NAMALWA (cell line): ENCODE data around the gene RANBP9.

Experiments used
- DNase-seq: peaks from one replicate; pipeline ENCODE4 v3.0.0-alpha.2; 2015; ENCODE audit warnings: low spot score

Gene RANBP9

DNA sequence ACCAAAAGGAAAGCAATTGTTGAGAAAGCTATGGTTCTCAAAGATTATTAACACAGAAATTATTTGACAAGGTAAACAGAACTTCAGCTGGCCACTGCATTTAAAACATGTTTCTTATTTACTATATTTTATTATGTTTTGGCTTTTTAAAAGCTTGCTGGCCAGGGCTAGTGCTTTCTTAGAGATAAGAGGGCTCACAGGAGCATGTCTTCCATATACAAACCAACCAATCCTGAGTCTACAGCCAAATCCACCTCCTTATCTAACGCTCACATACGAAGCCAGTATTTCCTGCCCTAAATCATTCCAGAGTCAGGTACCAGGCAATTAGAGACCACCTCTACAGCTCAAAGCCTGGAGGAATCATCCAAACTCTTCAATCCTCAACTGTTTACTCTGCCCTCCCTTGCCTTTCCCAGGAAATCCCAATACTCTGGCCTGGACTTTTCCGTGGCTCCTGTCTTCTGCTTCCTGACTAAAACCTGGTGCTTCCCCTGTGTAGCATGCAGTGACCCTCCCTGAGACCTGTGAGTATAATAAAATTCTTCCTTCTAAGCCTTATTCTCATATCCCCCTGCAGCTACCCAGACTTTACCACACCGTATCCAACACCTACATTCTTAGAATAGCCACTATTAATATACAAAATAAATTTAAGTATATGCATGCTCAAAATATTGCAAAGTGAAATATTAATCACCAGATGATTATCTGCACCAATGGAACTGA, 33.2 kb downstream of the RANBP9 start:
- no peak for DNase-seq

GRCh38 chr6:13677878-13678254, 33.8 kb downstream of the RANBP9 start:
- no peak for DNase-seq

GRCh38 chr6:13676551-13677156, 35.0 kb downstream of the RANBP9 start:
- no peak for DNase-seq

GRCh38 chr6:13674533-13675190, 37.0 kb downstream of the RANBP9 start:
- no peak for DNase-seq

GRCh38 chr6:13673825-13674444, 37.7 kb downstream of the RANBP9 start:
- DNase-seq: no peak

GRCh38 chr6:13673368-13673767, 38.3 kb downstream of the RANBP9 start:
- DNase-seq: no peak

DNA sequence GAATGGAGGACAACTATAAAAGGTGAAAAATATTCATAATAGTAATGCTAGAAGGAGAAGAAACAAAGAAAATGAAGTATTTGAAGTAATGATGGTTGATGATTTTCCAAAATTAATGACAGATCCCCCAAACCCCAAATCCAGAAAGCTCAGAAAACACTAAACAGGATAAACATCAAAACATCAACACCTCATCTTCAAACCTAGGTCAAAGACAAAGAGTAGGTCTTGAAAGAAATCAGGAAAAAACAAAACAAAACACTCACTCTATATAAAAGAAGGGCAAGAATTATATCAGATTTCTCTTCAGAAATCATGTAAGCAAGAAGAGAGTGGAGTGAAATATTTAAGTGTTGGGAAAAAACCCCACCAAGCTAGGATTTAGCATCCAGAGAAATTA, 38.7 kb downstream of the RANBP9 start:
- DNase-seq: no peak

DNA sequence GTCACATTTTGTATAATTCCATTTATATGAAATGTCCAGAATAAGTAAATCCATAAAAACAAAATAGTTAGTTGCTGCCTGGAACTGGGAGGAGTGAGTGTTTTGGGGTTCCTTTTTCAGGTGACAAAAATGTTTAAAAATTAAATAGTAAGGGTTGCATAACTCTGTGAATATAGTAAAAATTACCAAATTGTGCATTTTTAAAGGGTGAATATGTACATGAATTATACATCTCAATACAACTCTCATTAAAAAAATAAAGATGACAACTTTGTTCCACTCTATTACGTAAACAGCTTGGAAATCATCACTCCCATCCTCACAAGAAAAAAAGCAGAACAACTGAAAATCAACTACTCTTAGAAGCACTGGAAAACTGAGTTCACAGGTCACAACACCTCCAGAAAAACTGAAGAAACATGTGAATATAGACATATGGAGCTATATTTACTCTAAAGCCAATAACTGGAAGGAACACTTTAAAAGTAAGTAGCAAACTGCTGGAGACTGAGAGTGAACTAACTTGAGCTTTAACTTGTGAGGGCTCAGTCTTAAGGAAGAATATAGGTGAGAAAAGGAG, 40.0 kb downstream of the RANBP9 start:
- no peak for DNase-seq

- DNase-seq: no peak
These were observed 42.2 kb downstream of the RANBP9 start for GRCh38 chr6:13669476-13669875.

- no peak for DNase-seq
These were observed 43.2 kb downstream of the RANBP9 start for GRCh38 chr6:13668291-13668928.

DNA sequence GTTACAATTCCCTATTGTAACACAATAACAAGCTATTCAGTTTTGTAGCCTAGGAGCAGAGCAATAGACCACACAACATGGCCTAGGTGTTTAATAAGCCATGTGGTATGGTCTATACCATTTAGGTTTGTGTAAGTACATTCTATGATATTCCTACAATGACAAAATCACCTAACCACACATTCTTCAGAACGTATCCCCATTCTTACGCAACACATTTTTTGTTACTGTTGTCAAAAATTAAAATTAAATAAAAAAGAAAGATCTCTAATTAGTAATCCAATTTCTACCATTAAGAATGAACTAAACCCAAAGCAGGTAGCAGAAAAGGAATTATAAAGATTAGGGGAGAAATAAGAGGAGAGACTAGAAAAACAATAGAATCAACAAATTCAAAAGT, 44.0 kb downstream of the RANBP9 start:
- no peak for DNase-seq

GRCh38 chr6:13666194-13667105, 45.2 kb downstream of the RANBP9 start:
- DNase-seq: no peak

- DNase-seq: no peak
These were observed 46.8 kb downstream of the RANBP9 start for GRCh38 chr6:13664703-13665352.

DNA sequence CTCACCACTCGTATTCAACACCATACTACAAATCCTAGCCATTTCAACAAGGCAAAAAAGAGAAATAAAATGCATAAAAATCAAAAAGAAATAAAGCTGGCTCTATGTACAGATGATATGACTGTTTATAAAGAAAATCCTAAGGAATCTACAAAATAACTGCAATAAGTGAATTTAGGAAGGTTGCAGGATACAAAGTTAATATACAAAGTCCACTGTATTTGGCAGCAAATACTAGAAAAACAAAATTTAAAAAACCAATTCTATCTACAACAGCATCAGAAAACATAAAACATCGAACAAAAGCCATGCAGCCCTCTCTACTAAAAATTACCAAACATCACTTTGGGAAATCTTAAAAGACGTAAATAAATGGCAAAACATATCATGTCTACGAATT, 47.6 kb downstream of the RANBP9 start:
- DNase-seq: no peak

GRCh38 chr6:13662651-13663334, 48.8 kb downstream of the RANBP9 start:
- no peak for DNase-seq

DNA sequence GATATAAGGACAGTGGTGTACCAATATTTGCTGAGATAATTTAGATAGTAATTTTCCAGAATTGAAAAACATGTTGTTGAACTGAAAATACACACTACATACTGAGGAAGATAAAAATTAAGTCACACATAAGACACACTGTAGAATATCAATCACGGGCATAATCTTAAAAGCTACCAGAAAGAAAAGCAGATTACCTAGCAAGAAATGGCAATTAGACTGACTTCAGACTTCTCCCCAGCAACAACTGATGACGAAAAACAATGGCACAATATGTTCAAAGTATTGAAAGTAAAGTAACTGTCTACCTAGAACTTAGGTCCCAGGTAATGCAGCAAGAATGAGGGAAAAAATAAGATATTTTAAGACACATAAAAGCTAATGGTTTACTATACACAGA, 50.0 kb downstream of the RANBP9 start:
- no peak for DNase-seq

DNA sequence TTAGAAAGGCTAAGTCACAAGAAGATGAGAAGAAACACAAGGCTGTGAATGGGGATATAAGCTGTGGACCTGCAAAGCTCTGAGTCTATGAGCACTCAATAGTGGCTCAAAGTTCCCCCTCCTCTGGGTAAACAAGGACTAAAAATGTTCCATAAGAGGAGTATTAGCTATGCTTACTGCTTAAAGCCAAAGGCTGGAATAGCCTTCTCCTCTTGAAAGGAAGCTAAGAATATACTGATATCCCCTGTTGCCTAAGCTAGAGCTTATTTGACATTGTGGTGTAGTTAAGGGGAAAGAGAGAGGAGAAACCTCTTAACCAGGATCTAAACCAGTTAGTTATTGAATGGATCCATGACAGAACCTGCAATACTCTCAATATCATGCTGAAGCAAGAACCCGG, 50.7 kb downstream of the RANBP9 start:
- no peak for DNase-seq

GRCh38 chr6:13660273-13660672, 51.4 kb downstream of the RANBP9 start:
- DNase-seq: no peak

DNA sequence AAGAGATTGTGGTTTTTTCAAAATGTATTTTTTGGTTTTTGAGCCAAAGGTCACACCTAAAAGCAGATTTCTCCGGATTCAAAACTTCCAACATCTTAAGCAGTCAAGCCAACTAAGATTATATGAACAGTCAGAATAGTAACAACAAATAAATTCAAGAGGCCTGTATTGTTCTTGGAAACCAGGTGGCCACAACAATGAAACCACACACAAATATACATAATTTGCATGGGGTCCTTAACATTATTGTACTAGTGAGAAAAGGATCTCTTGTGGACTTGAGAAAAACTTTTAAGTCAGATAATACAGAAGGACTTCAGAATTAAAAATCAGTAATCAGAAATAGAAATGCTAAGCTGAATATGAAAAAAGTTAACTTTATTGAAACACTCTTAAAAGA, 55.9 kb downstream of the RANBP9 start:
- DNase-seq: no peak

DNA sequence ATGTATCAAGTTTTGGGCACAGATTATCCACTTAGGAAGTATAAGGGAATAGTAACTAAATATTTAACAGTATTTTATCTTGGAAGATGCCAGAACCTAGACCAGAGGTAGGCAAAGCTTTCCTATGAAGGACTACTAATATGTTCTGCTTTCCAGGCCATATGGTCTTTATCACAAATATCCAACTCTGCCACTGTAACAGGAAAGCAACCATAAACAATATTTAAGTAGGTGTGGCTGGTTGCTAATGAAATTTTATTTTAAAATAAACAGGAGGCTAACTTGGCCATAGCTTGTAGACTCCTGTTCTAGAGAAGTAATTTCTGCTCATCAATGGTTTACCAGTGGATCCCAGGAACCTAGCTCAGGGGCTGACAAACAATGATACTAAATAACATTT, 57.1 kb downstream of the RANBP9 start:
- no peak for DNase-seq
